Measurements from ENCODE around the gene ZPR1. TPM values are rescaled to one million over a fixed set of nuclear protein-coding genes. Genes with fewer than 3 reads are reported as not detected.
"Not testable (repeated sequence)": the region's sequence is repeated elsewhere in the genome, so short reads cannot be mapped to it uniquely, and the experiment has no call there.

ZPR1 gene
- total RNA-seq, 1 experiment from 2014 or later: 70.3 TPM

DNA sequence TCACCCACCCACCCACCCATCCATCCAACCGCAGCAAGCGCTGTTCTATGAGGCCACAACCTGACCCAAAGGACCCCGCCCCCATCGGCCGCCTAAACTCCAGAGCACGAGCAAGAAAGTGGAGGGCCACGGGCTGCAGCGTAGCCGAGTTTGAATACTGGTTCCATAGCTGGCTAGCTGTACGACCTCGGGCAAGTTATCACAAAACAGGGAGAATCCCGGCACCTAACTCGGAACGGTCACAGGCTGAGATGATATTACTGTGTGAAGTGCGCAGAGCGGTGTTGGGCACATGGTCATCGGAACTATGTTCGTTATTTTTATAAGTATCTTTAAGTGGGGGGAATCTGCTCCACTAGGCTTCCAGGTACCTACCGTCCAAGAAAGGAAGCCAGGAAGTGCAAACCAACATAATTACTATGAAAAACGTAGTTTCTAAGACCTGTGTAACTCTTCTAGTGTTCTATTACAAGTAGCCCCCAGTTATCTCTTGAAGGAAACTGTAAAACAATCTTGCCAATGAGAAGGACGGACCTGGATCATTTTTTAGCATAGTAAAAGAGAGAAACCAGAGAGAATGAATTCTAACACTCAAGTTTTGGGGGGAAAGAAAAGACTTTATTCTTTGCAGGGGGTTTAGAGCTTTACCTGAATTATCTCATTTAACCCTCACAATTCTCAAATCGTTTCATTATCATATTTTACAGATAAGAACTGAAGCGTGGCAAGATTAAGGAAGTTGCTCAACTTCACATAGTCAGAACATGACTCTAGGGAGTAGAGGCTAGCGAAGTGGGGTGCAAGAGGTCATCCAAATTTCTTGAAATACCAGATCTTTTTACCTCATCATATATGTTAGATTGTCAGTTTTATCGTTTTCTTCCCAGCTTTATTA, 14.4 kb downstream of the ZPR1 start:
- DNase-seq (ENCODE audit: extremely low read depth, low read depth): no peak

DNA sequence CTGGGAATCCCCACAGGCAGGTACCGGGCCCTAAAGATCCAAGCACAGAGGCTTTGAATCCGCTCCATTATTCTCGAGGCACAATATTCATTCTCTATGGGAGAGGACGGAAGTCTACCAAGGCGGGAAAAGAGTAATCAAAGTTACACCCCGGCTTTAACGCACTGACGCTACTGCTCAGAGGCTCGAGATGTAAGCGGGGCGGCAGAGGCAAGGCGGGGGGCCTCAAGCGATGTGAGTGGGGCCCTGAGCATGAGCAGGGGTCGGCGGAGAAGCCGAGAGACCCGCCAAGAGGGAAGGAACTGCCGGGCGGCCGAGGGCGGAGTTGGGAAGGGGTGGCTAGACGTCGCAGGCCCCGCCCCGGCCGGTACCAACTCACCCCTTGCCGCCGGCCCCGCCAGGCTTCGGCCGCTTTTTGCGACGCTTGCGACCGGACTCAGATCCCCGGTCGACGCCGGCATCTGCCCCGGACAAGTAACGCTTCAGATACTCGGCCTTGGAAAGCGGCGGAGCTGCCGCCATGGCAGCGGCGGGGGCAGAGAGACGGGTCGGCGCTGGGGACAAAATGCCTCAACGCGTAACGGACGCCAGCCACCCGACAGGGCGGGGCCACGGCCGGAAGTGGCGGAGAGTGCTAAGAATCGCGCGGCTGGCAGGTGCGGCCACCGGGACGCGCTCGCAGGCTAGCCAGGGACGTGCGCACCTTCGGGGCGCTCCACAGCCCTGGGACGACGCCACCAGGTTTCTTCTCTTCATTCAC, 15.2 kb downstream of the ZPR1 start, which contains the start of gene BUD13:
Gene BUD13 (minus strand): TSS at position 545 of the 760 bp plus-strand sequence. CDS start 23 bp downstream, at position 522.
- peak; percentile 69 for DNase-seq (ENCODE audit: extremely low read depth, low read depth)

DNA sequence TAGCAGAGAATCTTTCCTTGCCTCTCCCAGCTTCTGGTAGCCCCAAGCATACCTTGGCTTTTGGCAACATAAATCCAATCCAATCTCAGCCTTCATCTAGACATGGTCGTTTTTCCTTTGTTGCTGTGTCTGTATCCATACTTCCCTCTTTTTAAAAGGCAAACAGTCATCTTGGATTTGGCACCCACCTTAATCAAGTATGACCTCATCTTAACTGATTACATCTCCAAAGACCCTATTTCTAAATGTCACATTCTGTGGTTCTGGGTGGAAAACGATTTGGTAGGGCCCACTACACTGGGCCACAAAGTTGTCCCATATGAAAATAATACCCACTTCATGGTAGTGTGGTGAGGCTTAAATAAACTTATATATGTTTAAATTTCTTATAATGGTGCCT, 15.9 kb downstream of the ZPR1 start:
- DNase-seq (ENCODE audit: extremely low read depth, low read depth): no peak

DNA sequence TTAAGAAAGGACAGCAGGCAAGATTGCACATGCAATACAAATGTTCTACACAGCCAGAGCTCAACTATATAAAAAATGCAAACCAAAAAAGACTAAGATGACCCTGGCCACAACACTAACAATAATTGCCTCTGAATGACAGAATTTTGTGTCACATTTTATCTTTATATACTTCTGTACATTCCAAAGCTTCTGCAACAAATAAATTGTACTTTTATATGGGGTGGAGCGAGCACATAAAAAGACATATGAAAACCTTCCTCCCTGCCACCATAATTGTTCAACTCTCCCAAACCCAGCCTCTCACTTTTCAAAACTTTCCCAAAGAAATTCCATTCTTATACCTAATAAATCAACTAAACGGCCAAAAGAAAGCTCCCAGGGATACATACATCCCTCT, 25.7 kb downstream of the ZPR1 start:
- no peak for DNase-seq (ENCODE audit: extremely low read depth, low read depth)

DNA sequence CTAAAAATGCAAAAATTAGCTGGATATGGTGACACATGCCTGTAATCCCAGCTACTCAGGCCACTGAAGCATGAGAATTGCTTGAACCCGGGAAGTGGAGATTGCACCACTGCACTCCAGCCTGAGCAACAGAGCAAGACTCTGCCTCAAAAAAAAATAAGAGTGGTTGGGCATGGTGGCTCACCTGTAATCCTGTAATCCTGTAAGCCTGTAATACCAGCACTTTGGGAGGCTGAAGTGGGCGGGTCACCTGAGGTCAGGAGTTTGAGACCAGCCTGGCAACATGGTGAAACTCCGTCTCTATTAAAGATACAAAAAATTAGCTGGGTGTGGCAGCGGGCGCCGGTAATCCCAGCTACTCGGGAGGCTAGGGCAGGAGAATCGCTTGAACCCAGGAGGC, 31.8 kb downstream of the ZPR1 start:
- not testable (repeated sequence) for DNase-seq (ENCODE audit: extremely low read depth, low read depth)

DNA sequence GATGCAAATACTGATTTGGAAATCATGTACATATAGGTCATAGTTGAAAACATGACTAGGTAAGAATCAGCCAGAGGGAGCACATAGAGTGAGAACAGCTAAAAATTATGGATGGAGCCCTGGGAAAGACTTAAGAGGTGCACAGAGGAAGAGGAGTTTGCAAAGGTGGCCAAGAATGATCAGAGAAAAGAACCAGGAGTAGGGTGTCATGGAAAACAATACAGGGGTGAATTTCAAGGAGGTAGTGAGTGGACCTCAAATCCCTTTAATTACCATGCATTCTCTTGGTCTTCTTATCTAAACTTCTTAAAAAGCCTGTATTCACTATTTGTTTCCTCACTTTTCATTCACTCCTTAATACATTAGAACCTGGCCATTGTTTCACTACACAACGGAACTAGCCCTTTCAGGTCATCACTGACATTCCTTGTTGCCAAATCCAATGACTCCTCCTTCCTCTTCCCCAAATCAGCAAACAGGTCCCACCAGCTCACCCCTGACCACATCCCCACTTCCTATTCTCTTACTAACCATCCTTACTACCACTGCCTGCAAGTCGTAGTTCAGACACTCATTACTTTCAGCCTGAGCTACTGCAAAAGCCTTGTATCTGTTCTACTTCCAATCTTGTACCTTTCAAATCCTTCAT, 37.6 kb downstream of the ZPR1 start:
- no peak for DNase-seq (ENCODE audit: extremely low read depth, low read depth)

DNA sequence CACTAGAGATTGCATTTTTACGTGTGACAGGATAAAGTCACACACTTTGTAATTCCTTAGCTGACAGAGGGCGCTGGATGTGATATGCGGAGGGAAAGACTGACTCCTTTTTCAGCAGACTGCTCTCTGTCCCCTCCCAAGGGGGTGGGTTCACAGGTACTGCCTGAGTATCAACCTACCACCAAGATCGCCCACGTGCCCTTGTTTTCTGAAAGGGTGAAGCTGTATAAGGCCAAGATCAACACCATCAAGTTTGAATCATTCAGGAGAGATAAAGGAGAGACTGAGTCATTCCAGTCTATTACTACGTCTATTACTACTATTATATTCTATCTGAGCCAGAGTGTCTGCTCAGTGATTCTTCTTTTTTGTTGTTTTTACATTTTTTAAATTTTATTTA, 45.7 kb downstream of the ZPR1 start:
- no peak for DNase-seq (ENCODE audit: extremely low read depth, low read depth)

DNA sequence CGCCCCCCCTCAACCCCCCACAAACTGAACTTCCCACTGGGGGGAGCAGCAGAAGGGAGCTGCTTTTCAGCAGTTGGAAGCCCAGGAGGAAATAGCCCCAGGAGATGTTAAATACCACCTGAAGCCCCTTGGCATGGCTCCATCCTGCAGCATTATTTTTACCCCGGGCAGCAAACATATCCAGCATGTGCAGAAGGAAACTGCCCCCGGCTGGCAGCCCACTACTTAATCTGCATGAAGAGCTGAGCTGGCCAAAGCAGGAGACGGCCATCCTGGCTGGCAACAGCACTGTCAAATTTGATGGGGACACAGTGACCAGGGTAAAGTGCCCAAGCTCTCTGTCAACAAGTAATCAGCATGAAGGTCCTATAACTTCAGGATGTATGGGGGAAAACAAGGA, 47.1 kb downstream of the ZPR1 start:
- DNase-seq (ENCODE audit: extremely low read depth, low read depth): no peak

DNA sequence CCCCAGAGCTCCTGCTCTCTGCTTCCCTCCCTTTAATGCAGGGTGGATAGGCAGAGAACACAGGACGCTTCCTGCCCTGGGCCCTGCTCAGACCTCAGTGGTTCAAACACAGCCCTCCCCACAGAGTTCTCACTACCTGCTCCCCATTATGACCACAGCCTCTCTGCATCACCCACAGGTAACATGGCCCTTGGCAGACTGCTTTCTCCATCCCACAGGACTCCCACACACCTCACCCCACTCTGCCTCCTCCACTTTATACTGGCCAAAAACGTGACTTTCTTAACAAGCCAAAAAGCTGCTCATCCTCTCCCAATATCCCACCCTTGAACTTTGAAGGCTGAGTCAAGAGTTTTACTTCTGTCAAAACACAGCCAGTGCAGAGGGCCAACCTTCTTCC, 48.8 kb downstream of the ZPR1 start:
- DNase-seq (ENCODE audit: extremely low read depth, low read depth): no peak

DNA sequence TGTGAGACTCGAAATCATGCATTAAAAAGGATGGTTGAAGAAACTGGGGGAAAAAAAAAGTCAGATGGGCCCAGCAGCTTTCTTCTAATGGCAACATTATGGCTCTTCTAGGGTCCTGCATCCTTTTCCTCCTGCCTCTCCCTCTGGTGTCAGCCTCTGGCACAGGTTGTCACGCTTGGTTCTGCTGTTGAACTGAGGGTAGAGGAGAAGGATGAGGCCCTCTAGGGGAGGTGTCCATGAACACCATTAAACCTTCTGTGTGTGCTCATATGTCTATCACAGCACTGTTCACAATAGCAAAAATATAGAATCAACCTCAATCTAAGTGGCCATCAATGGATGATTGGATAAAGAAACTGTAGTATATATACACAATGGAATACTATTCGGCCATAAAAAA, 51.1 kb downstream of the ZPR1 start:
- peak; percentile 38 for DNase-seq (ENCODE audit: extremely low read depth, low read depth)

DNA sequence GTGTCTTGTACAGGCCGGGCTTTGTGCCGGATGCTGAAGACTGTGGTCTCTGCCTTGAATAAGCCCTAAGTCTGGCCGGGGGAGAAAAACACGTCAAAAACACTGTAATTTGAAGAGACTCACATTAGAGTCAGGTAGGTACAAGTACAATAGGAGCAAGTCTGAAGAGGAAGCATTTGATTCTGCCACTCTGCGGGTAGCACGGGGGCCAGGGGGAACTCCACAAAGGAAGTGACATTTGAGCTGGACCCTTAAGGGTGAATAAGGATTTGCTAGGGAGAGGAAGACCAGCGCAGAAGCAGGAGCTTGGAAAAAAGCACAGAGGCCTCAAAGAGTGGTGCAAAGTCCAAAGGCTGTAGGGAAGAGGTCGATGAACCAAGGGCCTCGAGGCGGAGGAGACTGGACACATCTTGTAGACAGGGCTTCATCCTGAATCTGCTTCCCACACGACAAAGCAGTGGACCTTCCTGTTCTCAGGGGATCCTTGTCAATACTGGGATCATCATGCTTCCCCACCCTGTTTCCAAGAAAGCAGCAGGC, 53.8 kb downstream of the ZPR1 start:
- no peak for DNase-seq (ENCODE audit: extremely low read depth, low read depth)

DNA sequence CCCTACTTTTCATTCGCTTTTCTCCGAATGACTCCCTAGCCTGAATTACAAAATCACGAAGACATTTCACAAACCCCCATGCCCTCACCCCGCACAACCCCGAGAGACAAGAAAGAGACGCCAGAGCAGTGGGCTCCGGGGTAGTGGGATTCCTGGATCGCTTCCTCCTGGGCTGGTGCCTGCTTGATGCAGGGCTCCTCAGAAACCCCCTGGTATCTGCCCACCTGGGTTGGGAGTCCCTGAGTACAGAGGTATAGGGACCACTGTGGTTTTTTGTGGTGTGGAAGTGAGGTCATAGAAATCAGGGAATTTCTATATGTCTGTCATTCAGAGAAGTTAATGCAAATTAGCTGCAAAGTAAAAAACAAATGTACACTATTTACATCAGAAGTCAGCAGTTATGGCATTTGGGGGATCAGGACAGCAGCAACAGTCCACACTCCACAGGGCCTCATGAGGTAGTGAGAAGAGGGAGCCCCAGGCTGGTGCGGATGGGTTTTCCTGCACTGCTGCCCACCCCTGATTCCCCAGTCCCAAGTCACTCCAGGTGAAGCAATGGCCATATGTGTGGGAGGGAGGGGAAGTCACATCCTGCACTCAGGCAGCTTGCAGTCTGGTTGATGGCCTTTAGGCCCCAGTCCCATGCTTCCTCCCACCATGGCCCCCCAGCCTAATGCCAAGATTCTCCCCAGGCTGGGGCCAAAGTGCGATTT, 54.6 kb downstream of the ZPR1 start:
- DNase-seq (ENCODE audit: extremely low read depth, low read depth): no peak

DNA sequence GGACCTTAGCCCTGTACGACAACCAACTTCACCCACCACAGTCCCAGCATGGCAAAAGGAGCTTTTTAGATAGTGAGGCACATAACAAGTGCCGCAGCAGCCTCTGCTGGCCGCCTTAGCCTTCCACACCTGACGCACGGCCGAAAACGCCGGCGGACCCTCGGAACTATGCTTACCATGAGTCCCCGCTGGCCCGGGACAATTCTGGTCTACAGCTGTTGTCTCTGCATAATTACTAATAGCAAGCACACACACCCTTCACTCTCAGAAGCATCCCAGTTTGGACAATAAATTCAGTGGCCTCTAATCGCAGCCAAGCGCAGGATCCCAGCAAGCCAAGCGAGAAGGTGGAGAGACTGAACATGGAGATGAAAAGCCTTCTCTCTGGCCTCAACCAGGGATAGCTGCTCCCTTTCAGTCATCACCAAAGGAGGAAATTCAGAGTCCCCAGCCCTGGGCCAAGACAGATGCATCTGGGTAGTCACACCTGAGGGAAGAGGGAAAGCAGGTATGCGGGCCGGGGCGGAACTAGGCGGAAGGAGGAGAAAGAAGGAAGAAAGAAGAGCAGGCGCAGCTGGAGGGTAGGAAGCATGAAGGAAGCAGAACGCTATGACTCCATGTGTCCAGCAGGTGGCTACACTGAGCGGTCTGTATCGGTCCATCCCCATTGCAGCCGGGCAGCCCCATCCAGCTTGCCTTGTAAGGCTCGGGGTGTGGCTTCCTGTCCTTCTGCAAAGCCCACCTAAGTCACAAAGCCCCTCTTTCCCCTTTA, 55.4 kb downstream of the ZPR1 start:
- peak; percentile 44 for DNase-seq (ENCODE audit: extremely low read depth, low read depth)

DNA sequence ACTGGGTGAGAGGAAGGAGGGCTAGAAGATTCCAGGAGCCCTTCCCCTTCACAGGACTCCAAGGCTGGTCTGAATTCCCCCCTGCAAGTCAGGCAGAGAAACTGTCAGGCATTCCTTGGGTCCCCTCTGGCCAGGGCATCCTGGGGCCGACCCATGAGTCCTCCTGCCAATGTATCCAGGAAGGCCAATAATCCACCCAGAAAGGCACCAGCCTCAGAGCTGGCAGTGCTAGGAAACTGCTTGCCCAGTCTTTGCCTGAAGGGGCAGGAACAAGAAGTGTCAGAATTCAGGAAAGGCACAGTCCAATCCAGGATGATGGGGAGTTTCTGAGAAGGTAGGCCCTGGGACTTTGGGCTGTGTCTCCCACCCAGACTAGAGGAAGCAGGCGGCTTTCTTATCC, 56.0 kb downstream of the ZPR1 start:
- no peak for DNase-seq (ENCODE audit: extremely low read depth, low read depth)

DNA sequence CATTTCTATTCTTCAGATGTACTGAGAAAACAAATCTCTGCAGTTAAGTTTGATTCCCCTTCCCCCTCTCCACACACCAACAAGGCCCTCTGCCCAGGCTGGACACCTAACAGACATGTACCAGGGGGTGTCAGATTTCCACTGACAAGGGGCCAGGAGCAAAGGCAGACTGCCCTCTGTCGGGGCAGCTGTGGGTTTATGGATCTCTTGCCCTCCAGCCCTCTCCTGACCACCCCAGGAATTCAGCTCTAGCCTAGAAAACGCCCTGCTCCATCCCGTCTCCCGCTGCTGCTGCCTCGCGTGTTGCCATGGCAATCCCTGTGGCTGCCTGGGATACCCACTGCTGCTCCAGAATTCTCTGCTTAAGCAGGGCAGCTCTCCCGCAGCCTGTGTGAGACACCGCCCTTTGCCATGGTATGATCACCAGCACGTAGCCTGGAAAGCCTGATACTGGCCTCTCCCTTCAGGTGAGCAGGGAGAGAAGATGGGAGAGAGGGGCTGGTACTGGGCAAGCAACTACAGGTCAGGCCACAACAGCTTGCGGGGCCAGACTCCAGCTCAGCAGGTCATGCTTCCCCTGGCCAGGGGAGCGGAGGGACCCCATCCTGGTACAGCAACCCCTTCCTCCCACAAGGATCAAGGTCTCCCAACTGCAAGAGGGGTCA, 56.6 kb downstream of the ZPR1 start:
- DNase-seq (ENCODE audit: extremely low read depth, low read depth): no peak

DNA sequence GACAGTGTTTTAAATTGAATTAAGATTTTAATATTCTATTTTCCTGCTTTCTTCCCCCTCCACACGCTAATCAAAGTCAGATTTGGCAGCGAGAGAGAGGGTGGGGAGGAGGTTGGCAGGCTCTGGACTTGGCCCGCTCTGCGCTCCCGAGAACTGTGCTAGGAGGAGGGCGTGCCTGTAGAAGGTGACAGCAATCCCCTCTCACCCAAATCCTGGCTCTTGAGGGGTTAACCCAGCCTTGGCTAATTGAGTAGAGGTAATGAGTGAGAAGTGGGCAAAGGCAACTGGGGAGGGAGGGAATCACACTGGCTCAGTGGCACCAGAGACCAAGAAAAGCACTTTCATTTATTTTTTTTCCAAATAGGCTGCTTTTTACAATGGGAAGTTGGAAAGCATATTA, 57.2 kb downstream of the ZPR1 start:
- no peak for DNase-seq (ENCODE audit: extremely low read depth, low read depth)

DNA sequence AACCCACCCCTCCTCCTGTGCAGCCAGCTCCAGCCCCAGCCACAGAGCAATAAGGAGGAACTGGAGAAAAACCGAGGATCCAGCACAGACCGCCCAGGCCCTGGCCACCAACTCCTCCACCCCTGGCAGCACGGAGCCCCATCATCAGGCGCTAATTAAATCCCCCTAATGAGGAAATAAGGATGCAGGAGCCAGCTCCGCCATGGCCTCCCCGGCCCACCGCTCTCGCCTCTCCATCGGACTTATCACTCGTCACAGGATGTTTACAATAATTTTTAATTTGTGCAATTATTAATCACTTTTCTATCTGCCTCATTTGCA, 57.6 kb downstream of the ZPR1 start:
- no peak for DNase-seq (ENCODE audit: extremely low read depth, low read depth)

DNA sequence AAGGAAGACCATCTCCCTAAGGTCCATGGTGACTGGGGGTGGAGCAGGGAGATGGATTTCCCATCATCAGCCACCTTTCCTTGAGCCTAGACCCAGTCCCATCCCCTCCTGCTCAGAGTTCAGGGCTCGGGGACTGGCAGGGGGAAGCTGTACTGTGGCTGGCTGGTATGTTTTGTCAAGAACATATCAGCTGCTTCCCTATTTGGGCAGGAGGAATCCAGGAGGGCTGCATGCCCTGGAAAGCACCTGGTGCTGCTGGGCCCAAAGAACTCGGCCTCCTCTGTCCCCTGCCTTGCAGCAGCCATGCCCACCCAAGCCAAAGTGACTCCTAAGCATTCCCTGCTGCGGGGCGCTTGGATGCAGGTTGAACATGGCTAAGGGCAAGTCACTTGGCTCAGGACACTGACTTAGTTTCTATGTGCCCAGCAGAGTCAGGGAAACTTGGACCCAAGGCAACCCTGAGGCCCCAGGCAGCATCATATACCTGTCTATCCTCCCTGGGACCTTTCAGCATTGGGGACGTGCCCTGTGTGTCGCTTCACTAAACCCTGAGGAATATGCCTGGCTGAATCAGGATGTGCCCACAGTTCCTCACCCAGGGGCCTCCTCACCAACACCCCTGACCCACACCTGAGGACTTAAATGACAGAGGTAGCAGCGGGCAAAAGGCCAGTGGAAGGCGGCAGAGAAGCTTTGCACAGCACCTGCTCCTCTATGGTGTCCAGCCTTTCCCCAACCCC, 58.2 kb downstream of the ZPR1 start:
- DNase-seq (ENCODE audit: extremely low read depth, low read depth): no peak

DNA sequence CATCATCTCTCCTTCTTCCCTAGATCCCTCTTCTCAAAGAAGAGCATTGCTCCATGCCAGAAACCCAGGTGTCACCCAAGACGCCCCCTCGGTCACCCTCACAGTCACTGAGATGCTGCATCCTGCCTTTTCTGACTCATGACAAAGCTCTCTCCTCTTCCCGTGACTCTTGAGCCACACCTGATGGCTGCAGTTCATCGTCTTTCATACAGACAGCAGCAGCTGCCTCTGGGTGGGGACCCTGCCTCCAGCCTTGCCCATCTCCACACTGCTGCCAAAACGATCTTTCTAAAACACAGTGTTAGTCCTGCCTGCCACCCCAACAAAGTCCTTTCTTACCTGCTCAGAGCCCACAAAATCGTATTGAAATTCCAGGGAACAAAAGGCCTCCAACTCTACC, 59.8 kb downstream of the ZPR1 start:
- DNase-seq (ENCODE audit: extremely low read depth, low read depth): no peak

All from NCI-H460 (cell line).